Measurements from ENCODE around the gene FHOD3.

FHOD3 gene

GRCh38 chr18:36297417-36298125 lies at the start of gene FHOD3:
Gene FHOD3, plus strand, starts transcription at chr18:36297713. Its CDS starts 123 bp downstream, at chr18:36297836.
- DNase-seq (ENCODE audit: low spot score) = no peak

- DNase-seq (ENCODE audit: low spot score) = no peak
Observed at GRCh38 chr18:36249392-36249791, 48.1 kb upstream of the FHOD3 start.

- DNase-seq (ENCODE audit: low spot score) = no peak
Observed at GRCh38 chr18:36250827-36251226, 46.7 kb upstream of the FHOD3 start.

- DNase-seq (ENCODE audit: low spot score) = no peak
Observed at GRCh38 chr18:36255072-36255698, 42.3 kb upstream of the FHOD3 start.

GRCh38 chr18:36256094-36256493 lies 41.4 kb upstream of the FHOD3 start:
- DNase-seq (ENCODE audit: low spot score) = no peak

- DNase-seq (ENCODE audit: low spot score) = no peak
Observed at GRCh38 chr18:36262971-36263370, 34.5 kb upstream of the FHOD3 start.

GRCh38 chr18:36264283-36264682 lies 33.2 kb upstream of the FHOD3 start:
- no peak for DNase-seq (ENCODE audit: low spot score)

- peak; percentile 18 for DNase-seq (ENCODE audit: low spot score)
Observed at GRCh38 chr18:36265015-36265414, 32.5 kb upstream of the FHOD3 start.

- no peak for DNase-seq (ENCODE audit: low spot score)
Observed at GRCh38 chr18:36269157-36269556, 28.4 kb upstream of the FHOD3 start.

- no peak for DNase-seq (ENCODE audit: low spot score)
Observed at GRCh38 chr18:36271153-36271552, 26.4 kb upstream of the FHOD3 start.

GRCh38 chr18:36273347-36273746 lies 24.2 kb upstream of the FHOD3 start:
- no peak for DNase-seq (ENCODE audit: low spot score)

- no peak for DNase-seq (ENCODE audit: low spot score)
Observed at GRCh38 chr18:36274083-36274715, 23.3 kb upstream of the FHOD3 start.

GRCh38 chr18:36275561-36275960 lies 22.0 kb upstream of the FHOD3 start:
- no peak for DNase-seq (ENCODE audit: low spot score)

- DNase-seq (ENCODE audit: low spot score) = no peak
Observed at GRCh38 chr18:36279001-36279400, 18.5 kb upstream of the FHOD3 start.

- DNase-seq (ENCODE audit: low spot score) = no peak
Observed at GRCh38 chr18:36281936-36282335, 15.6 kb upstream of the FHOD3 start.

- no peak for DNase-seq (ENCODE audit: low spot score)
Observed at GRCh38 chr18:36283448-36283847, 14.1 kb upstream of the FHOD3 start.

GRCh38 chr18:36284268-36284667 lies 13.2 kb upstream of the FHOD3 start:
- DNase-seq (ENCODE audit: low spot score) = no peak

GRCh38 chr18:36284671-36285295 lies 12.7 kb upstream of the FHOD3 start:
- DNase-seq (ENCODE audit: low spot score) = peak; percentile 84

GRCh38 chr18:36287653-36288052 lies 9.9 kb upstream of the FHOD3 start:
- no peak for DNase-seq (ENCODE audit: low spot score)

- DNase-seq (ENCODE audit: low spot score) = no peak
Observed at GRCh38 chr18:36288689-36289088, 8.8 kb upstream of the FHOD3 start.

- DNase-seq (ENCODE audit: low spot score) = no peak
Observed at GRCh38 chr18:36294031-36294430, 3.5 kb upstream of the FHOD3 start.

- DNase-seq (ENCODE audit: low spot score) = no peak
Observed at GRCh38 chr18:36295214-36295613, 2.3 kb upstream of the FHOD3 start.

GRCh38 chr18:36295880-36296301 lies 1.6 kb upstream of the FHOD3 start:
- no peak for DNase-seq (ENCODE audit: low spot score)
